GM20000 (cell line): ENCODE data around the gene TTC27.

Source experiments
- DNase-seq: peaks from one replicate; pipeline ENCODE4 v3.0.0; 2012; ENCODE audit warnings: low spot score
- CTCF ChIP-seq: IDR thresholded peaks from 2 replicates; pipeline ENCODE4 v1.5.1; 2012; ENCODE audit warnings: mild to moderate bottlenecking, control low read depth; ENCODE audit errors: extremely low read depth, missing control alignments

TTC27 gene

GRCh38 chr2:32783933-32784332 lies 156.1 kb downstream of the TTC27 start:
- TF ChIP-seq CTCF = no peak

GRCh38 chr2:32787207-32787606 lies 159.4 kb downstream of the TTC27 start:
- no peak for TF ChIP-seq CTCF
- DNase-seq = no peak

More at GRCh38 chr2:32783933-32784332, 156.1 kb downstream of the TTC27 start:
- no peak for DNase-seq

GRCh38 chr2:32788114-32788513 lies 160.3 kb downstream of the TTC27 start:
- TF ChIP-seq CTCF = no peak
- DNase-seq = no peak

GRCh38 chr2:32792416-32792815 lies 164.6 kb downstream of the TTC27 start:
- no peak for DNase-seq
- TF ChIP-seq CTCF = no peak

- DNase-seq = no peak
- no peak for TF ChIP-seq CTCF
Measured at GRCh38 chr2:32798829-32799228, 171.0 kb downstream of the TTC27 start.

- TF ChIP-seq CTCF = no peak
- no peak for DNase-seq
Measured at GRCh38 chr2:32801741-32802140, 173.9 kb downstream of the TTC27 start.

- no peak for DNase-seq
- TF ChIP-seq CTCF = no peak
Measured at GRCh38 chr2:32802877-32803276, 175.0 kb downstream of the TTC27 start.
